GM23248 (cell line): ENCODE results near the gene CFAP61.

Experiments
- EZH2 ChIP-seq: fragments of 200-600 bp; sonication (generic); IDR thresholded peaks from 2 replicates; pipeline ENCODE4 v1.6.1; 2018; ENCODE audit warnings: antibody characterized with exemption, mild to moderate bottlenecking; ENCODE audit not compliant: insufficient read depth, poor library complexity, severe bottlenecking
- EZH2phosphoT487 ChIP-seq: fragments of 200-600 bp; sonication (generic); IDR thresholded peaks from 2 replicates; pipeline ENCODE4 v1.6.1; 2018; ENCODE audit warnings: antibody characterized with exemption, moderate library complexity, mild to moderate bottlenecking, low read depth; ENCODE audit not compliant: insufficient read depth

GRCh38 chr20:20331817-20332216 lies 279.5 kb downstream of the CFAP61 start:
- TF ChIP-seq EZH2 (no peak), EZH2phosphoT487 (no peak)
